K562 (cell line): ENCODE data around the gene KIF9. TPM values are rescaled to one million over a fixed set of nuclear protein-coding genes. Genes with fewer than 3 reads are reported as not detected.

Experiments
- ATAC-seq: fragments of 200-7000 bp; cut with Tn5 transposase; 3 replicates; pipeline ENCODE4 v1.9.1; 2020; ENCODE audit warnings: moderate library complexity
- BruUV-seq: library from RNA; stranded (reverse); fragments of 400-500 nt; replicated peaks from 2 replicates; lab custom pipeline; 2021; lab: Mats Ljungman, UMichigan
- CTCF ChIA-PET: fragments of 300-600 bp; formaldehyde crosslinking; extraction: SDS; loops from one replicate; lab custom pipeline; 2021; ENCODE audit warnings: low intra/inter-chr PET ratio; lab: Yijun Ruan, JAX
- POLR2A ChIA-PET: fragments of 300-600, 350-650 bp; sonication (Branson Sonifier 250); formaldehyde crosslinking; extraction: SDS; loops from one replicate; lab custom pipeline; 2021; ENCODE audit warnings: antibody characterized with exemption, inconsistent platforms; lab: Yijun Ruan, JAX
- DNase-seq, 4 experiments: peaks; one replicate each; pipeline versions ENCODE4 v3.0.0 to v3.0.0-alpha.2; 2011 to 2018; ENCODE audit warnings: low spot score in 3 of 4, mixed read lengths in 3 of 4; ENCODE audit errors: extremely low read depth in 1 of 4
- FAIRE-seq: peaks from 2 replicates; lab custom pipeline; 2011; peaks lifted over from hg19 to GRCh38; lab: Jason Lieb, UNC
- H2AFZ ChIP-seq: 2 replicates; pipeline ENCODE4 v1.6.0; 2011; ENCODE audit warnings: low read depth, low read length, control low read depth, inconsistent platforms
- H3K27ac ChIP-seq: fragments of 200-600 bp; 3 replicates; pipeline ENCODE4 v1.8.0; 2011; ENCODE audit warnings: low read depth, mild to moderate bottlenecking, control low read depth, inconsistent platforms, low read length, moderate library complexity, mixed read lengths; ENCODE audit errors: extremely low read depth
- H3K27me3 ChIP-seq, 2 experiments: fragments of 300-600 bp in 1 of 2; 2 replicates in 1 of 2; 3 replicates in 1 of 2; pipeline versions ENCODE4 v1.6.0 to v1.8.0; 2011; ENCODE audit warnings: inconsistent platforms in 2 of 2, low read length in 2 of 2, mild to moderate bottlenecking in 1 of 2, mixed read lengths in 1 of 2, moderate library complexity in 1 of 2; ENCODE audit not compliant: control insufficient read depth in 2 of 2, insufficient read depth in 2 of 2
- H3K36me3 ChIP-seq: fragments of 300-600 bp; 3 replicates; pipeline ENCODE4 v1.8.0; 2011; ENCODE audit warnings: mild to moderate bottlenecking, low read length, inconsistent platforms; ENCODE audit not compliant: control insufficient read depth, insufficient read depth
- H3K4me1 ChIP-seq, 2 experiments: fragments of 200-600 bp in 1 of 2; replicated peaks in 1 of 2; 2 replicates in 1 of 2; 3 replicates in 1 of 2; pipeline versions ENCODE4 v1.5.1 to v1.8.0; 2011; ENCODE audit warnings: inconsistent platforms in 2 of 2, low read length in 2 of 2, mild to moderate bottlenecking in 1 of 2, mixed read lengths in 1 of 2, moderate library complexity in 1 of 2; ENCODE audit not compliant: control insufficient read depth in 2 of 2, insufficient read depth in 2 of 2
- H3K4me2 ChIP-seq: 2 replicates; pipeline ENCODE4 v1.6.1; 2011; ENCODE audit warnings: low read length, control low read depth, inconsistent platforms, mixed read lengths; ENCODE audit not compliant: insufficient read depth
- H3K4me3 ChIP-seq: fragments of 200-600 bp; sonication (generic), shearing (Covaris generic); 2 replicates; pipeline ENCODE4 v1.5.1; 2016; ENCODE audit warnings: control low read depth, inconsistent platforms
- H3K79me2 ChIP-seq: fragments of 200-600 bp; 3 replicates; pipeline ENCODE4 v1.8.0; 2011; ENCODE audit warnings: low read length, inconsistent platforms; ENCODE audit not compliant: control insufficient read depth, insufficient read depth
- H3K9ac ChIP-seq, 2 experiments: 2 replicates each; pipeline versions ENCODE4 v1.6.0 to v1.6.1; 2011; ENCODE audit warnings: low read depth in 2 of 2, low read length in 2 of 2, control low read depth in 1 of 2, inconsistent platforms in 1 of 2, mild to moderate bottlenecking in 1 of 2, mixed read lengths in 1 of 2; ENCODE audit not compliant: insufficient read depth in 1 of 2
- H3K9me1 ChIP-seq: one replicate; pipeline ENCODE4 v1.6.0; 2011; ENCODE audit warnings: inconsistent platforms, mild to moderate bottlenecking, low read length, moderate library complexity; ENCODE audit not compliant: control insufficient read depth, insufficient read depth
- H3K9me3 ChIP-seq: replicated peaks from 2 replicates; pipeline ENCODE4 v1.5.1; 2011; ENCODE audit warnings: low read depth, low read length, inconsistent platforms; ENCODE audit not compliant: control insufficient read depth, insufficient read depth
- H4K20me1 ChIP-seq: replicated peaks from 2 replicates; pipeline ENCODE4 v1.6.1; 2011; ENCODE audit warnings: low read length, inconsistent platforms, mixed read lengths; ENCODE audit not compliant: control insufficient read depth, insufficient read depth
- BMI1 ChIP-seq: fragments of 150-350 bp; IDR thresholded peaks from 2 replicates; pipeline ENCODE4 v1.6.1; 2014; ENCODE audit warnings: low read length
- CLOCK ChIP-seq: fragments of 250-450 bp; sonication (Bioruptor Pico); IDR thresholded peaks from 2 replicates; pipeline ENCODE4 v1.4.0; 2020; ENCODE audit warnings: mild to moderate bottlenecking, moderate library complexity, borderline replicate concordance
- FOXJ3 ChIP-seq: sonication (generic); formaldehyde crosslinking; IDR thresholded peaks from 2 replicates; pipeline ENCODE4 v1.4.0; 2020; ENCODE audit warnings: mild to moderate bottlenecking, missing genetic modification reagents
- FOXK1 ChIP-seq: sonication (generic); formaldehyde crosslinking; IDR thresholded peaks from 2 replicates; pipeline ENCODE4 v1.8.0; 2022; ENCODE audit warnings: missing genetic modification reagents, mild to moderate bottlenecking, borderline replicate concordance
- MBD2 ChIP-seq: sonication (generic); IDR thresholded peaks from 2 replicates; pipeline ENCODE4 v1.6.1; 2016; ENCODE audit warnings: low read depth, borderline replicate concordance
- MEF2D ChIP-seq: conservative IDR thresholded peaks from 2 replicates; pipeline ENCODE4 v1.6.1; 2016; ENCODE audit warnings: low read depth, missing genetic modification characterization, missing compliant biosample characterization
- NFE2 ChIP-seq: IDR thresholded peaks from 2 replicates; pipeline ENCODE4 v1.6.1; 2014; ENCODE audit warnings: antibody characterized with exemption, low read depth
- PHF8 ChIP-seq: fragments of 200-600 bp; sonication (generic); IDR thresholded peaks from 2 replicates; pipeline ENCODE4 v1.6.1; 2012; ENCODE audit warnings: mixed run types, mild to moderate bottlenecking, inconsistent platforms, low read length, moderate library complexity, borderline replicate concordance
- RCOR1 ChIP-seq, 2 experiments: IDR thresholded peaks; 2 replicates each; pipeline ENCODE4 v1.6.1; 2012; ENCODE audit warnings: low read depth in 2 of 2, low read length in 2 of 2, borderline replicate concordance in 1 of 2, improper control_type of control experiment in 1 of 2
- SNIP1 ChIP-seq: fragments of 450-650 bp; IDR thresholded peaks from 2 replicates; pipeline ENCODE4 v1.7.1; 2017; ENCODE audit warnings: low read depth, mild to moderate bottlenecking
- WGBS: fragments of 100-300 bp; shearing (Covaris generic); methylation state at CpG from one replicate; pipeline ENCODE4 v1.1.6; 2016; ENCODE audit warnings: low coverage, mixed read lengths; ENCODE audit not compliant: insufficient coverage; ENCODE audit errors: missing lambda C conversion rate; 5-methylcytosine and 5-hydroxymethylcytosine counted together
- in situ Hi-C: fragments of 300-500 bp; cut with MboI; formaldehyde crosslinking; loops from 4 replicates; pipeline ENCODE4 v1.15.0; 2018; ENCODE audit warnings: inconsistent platforms, mixed read lengths
- intact Hi-C: fragments of 100-400 bp; cut with micrococcal nuclease; formaldehyde crosslinking; loops from 2 replicates; pipeline ENCODE4 v1.14.2; 2022
- polyA plus RNA-seq, 8 experiments: library from polyadenylated mRNA; depleted of rRNA in 4 of 8; stranded (reverse) in 5 of 8; unstranded in 3 of 8; fragments of >200 nt; fragmentation: Nextera tagmentation in 2 of 8; fragmentation: Illumina TruSeq in 1 of 8; extraction: Ambion mirVana in 2 of 8; extraction: Trizol in 1 of 8; gene quantifications; 2 replicates each; pipeline versions ENCODE4 v1.2.1 to v1.2.3, GENCODE V29; 2011 to 2014; ENCODE audit warnings: inconsistent platforms in 1 of 8, missing spikeins in 1 of 8
- total RNA-seq, 7 experiments: library from RNA; depleted of rRNA in 6 of 7; stranded (reverse); fragments of >200 nt in 6 of 7; fragmentation: Illumina TruSeq in 2 of 7; extraction: Trizol in 2 of 7; gene quantifications; 2 replicates each; pipeline versions ENCODE4 v1.2.1 to v1.2.3, GENCODE V29; 2011 to 2021; ENCODE audit warnings: low replicate concordance in 1 of 7

KIF9 gene
- total and polyA plus RNA-seq, 9 of the 15 experiments (the other 6 are each of a cell fraction or from before 2014, with no cell fraction given): 16.9 to 56.9 (median 25.0) TPM

DNA sequence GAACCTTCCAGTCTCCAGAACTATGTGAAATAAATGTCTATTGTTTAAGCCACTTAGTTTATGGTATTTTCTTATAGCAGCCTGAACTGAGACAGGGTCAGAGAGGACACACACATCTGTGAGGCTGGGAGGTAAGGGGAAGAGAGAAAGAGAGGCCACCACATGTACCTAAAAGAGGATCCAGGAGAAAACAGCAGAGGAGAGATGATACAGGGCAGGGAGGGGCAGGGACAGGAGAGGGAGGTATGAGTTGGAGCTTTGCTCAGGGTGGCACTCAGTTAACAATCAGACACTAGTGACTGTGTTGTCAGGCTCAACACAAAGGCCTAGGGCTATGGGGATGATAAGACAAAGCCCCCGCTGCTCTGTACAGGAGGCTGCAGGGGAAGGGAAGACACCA, 17.6 kb downstream of the KIF9 start:
- DNase-seq (no peak), FAIRE-seq (no peak), ATAC-seq (no peak)
- H3K36me3 ChIP-seq: no peaks in the 10 kb centered on the region
- no peak overlapping the region for H3K9ac ChIP-seq
- ChIA-PET POLR2A (no interaction called here), CTCF (no interaction called here)
- no peak overlapping the region for H3K27ac ChIP-seq
- H3K4me2 ChIP-seq: no peak overlapping the region
- no peak overlapping the region for H3K4me3 ChIP-seq
- no peaks in the 10 kb centered on the region for H3K9me3 ChIP-seq
- peaks cover 8 to 13% of the 10 kb centered on the region in 2 experiments; a peak in 4 of 5 replicates for H3K4me1 ChIP-seq
- no peaks in the 10 kb centered on the region for H3K27me3 ChIP-seq
- BruUV-seq: no TSS peak
- H4K20me1 ChIP-seq: no peaks in the 10 kb centered on the region
- no peaks in the 10 kb centered on the region for H3K9me1 ChIP-seq
- intact Hi-C loops: no loop called here
- H2AFZ ChIP-seq: no peak overlapping the region
- in situ Hi-C loops: no loop called here
- no peaks in the 10 kb centered on the region for H3K79me2 ChIP-seq
- WGBS: 40% methylated on average over 1 of the region's 1 CpG
- TF ChIP-seq RCOR1 (IDR thresholded peaks at IDR 0.05; ENCODE audit: borderline replicate concordance in 1 of 2, low read depth in 2 of 2, low read length in 2 of 2): no peak
- TF ChIP-seq MBD2: no peak
- no peak for TF ChIP-seq SNIP1
- no peak for TF ChIP-seq FOXK1
- no peak for TF ChIP-seq NFE2
- no peak for TF ChIP-seq PHF8
- TF ChIP-seq MEF2D (tag): no peak
- TF ChIP-seq FOXJ3: no peak
- no peak for TF ChIP-seq BMI1
- TF ChIP-seq CLOCK: no peak
